ENCODE data around the gene LRRN3.

GRCh38 chr7:111089822-111090426 is 1.0 kb upstream of the LRRN3 start:
- peak; percentile 75 to 76 for TF ChIP-seq CTCF (conservative IDR thresholded peaks at IDR 0.05 in 1 of 2, IDR thresholded peaks at IDR 0.05 in 1 of 2; ENCODE audit: low read depth in 1 of 2, low read length in 2 of 2)
- no peak for TF ChIP-seq EZH2 (IDR thresholded peaks at IDR 0.05; ENCODE audit: low read length, missing control alignments)

Measured in fibroblast of lung (primary cell).